HepG2 (cell line): Measurements from ENCODE around the gene TAAR5. TPM values are rescaled to one million over a fixed set of nuclear protein-coding genes. Genes with fewer than 3 reads are reported as not detected.
A peak's percentile ranks its signal among the peaks of the same experiment; 100 is the strongest.

Experiments
- ATAC-seq: fragments of 200-7000 bp; cut with Tn5 transposase; 3 replicates; pipeline ENCODE4 v1.9.1; 2020; ENCODE audit warnings: mild to moderate bottlenecking, moderate library complexity
- BruUV-seq: library from RNA; stranded (reverse); fragments of 400-500 nt; replicated peaks from 2 replicates; lab custom pipeline; 2021; lab: Mats Ljungman, UMichigan
- CTCF ChIA-PET: fragments of 300-600 bp; formaldehyde crosslinking; extraction: SDS; loops from one replicate; lab custom pipeline; 2021; ENCODE audit warnings: low total read pairs, inconsistent platforms, low intra/inter-chr PET ratio; lab: Yijun Ruan, JAX
- POLR2A ChIA-PET: fragments of 350-600 bp; sonication (Branson Sonifier 250); formaldehyde crosslinking; loops from one replicate; lab custom pipeline; 2020; ENCODE audit warnings: antibody characterized with exemption, inconsistent platforms; lab: Yijun Ruan, JAX
- DNase-seq: peaks from one replicate; pipeline ENCODE4 v3.0.0-alpha.2; 2015; ENCODE audit warnings: low spot score
- FAIRE-seq: peaks from 3 replicates; lab custom pipeline; 2011; peaks lifted over from hg19 to GRCh38; lab: Jason Lieb, UNC
- H2AFZ ChIP-seq: one replicate; pipeline ENCODE4 v1.6.1; 2011; ENCODE audit warnings: low read length, inconsistent platforms
- H3K27ac ChIP-seq: fragments of 300-600 bp; 3 replicates; pipeline ENCODE4 v1.8.0; 2011; ENCODE audit warnings: mixed run types, mild to moderate bottlenecking, mixed read lengths, low read length, inconsistent platforms; ENCODE audit not compliant: insufficient read depth; ENCODE audit errors: extremely low read length
- H3K27me3 ChIP-seq, 2 experiments: fragments of 200-600 bp in 1 of 2; 2 replicates in 1 of 2; 3 replicates in 1 of 2; pipeline versions ENCODE4 v1.6.0 to v1.8.0; 2011; ENCODE audit warnings: low read length in 2 of 2, mild to moderate bottlenecking in 2 of 2, moderate library complexity in 2 of 2, inconsistent platforms in 1 of 2; ENCODE audit not compliant: insufficient read depth in 2 of 2, control insufficient read depth in 1 of 2
- H3K36me3 ChIP-seq, 2 experiments: fragments of 200-600 bp in 1 of 2; replicated peaks in 1 of 2; 2 replicates in 1 of 2; 3 replicates in 1 of 2; pipeline versions ENCODE4 v1.5.1 to v1.8.0; 2011; ENCODE audit warnings: low read length in 2 of 2, inconsistent platforms in 1 of 2; ENCODE audit not compliant: insufficient read depth in 2 of 2, control insufficient read depth in 1 of 2
- H3K4me1 ChIP-seq: 2 replicates; pipeline ENCODE4 v1.5.1; 2012; ENCODE audit warnings: low read length, inconsistent platforms; ENCODE audit not compliant: insufficient read depth
- H3K4me2 ChIP-seq: 2 replicates; pipeline ENCODE4 v1.6.0; 2011; ENCODE audit warnings: low read depth, low read length, inconsistent platforms
- H3K4me3 ChIP-seq, 3 experiments: fragments of 200-600 bp in 1 of 3; sonication (generic), shearing (Covaris generic) in 1 of 3; replicated peaks in 1 of 3; 2 replicates each; pipeline ENCODE4 v1.5.1; 2011 to 2016; ENCODE audit warnings: low read length in 3 of 3, inconsistent platforms in 2 of 3, low read depth in 2 of 3, mild to moderate bottlenecking in 2 of 3, control low read depth in 1 of 3, mixed read lengths in 1 of 3; ENCODE audit not compliant: insufficient read depth in 1 of 3
- H3K79me2 ChIP-seq: one replicate; pipeline ENCODE4 v1.6.1; 2011; ENCODE audit warnings: low read length, inconsistent platforms; ENCODE audit not compliant: insufficient read depth
- H3K9ac ChIP-seq: 2 replicates; pipeline ENCODE4 v1.6.0; 2011; ENCODE audit warnings: mild to moderate bottlenecking, low read depth, low read length, inconsistent platforms; ENCODE audit not compliant: insufficient read depth
- H3K9me3 ChIP-seq: 2 replicates; pipeline ENCODE4 v1.5.1; 2012; ENCODE audit warnings: mild to moderate bottlenecking, low read length
- H4K20me1 ChIP-seq: 2 replicates; pipeline ENCODE4 v1.6.0; 2011; ENCODE audit warnings: inconsistent platforms, mild to moderate bottlenecking, low read length, moderate library complexity; ENCODE audit not compliant: insufficient read depth
- GATAD2A ChIP-seq: IDR thresholded peaks from 2 replicates; pipeline ENCODE4 v1.6.1; 2016
- HIVEP1 ChIP-seq: sonication (generic); formaldehyde crosslinking; IDR thresholded peaks from 2 replicates; pipeline ENCODE4 v1.4.0; 2020; ENCODE audit warnings: mild to moderate bottlenecking, missing genetic modification reagents
- MEF2D ChIP-seq: sonication (generic); formaldehyde crosslinking; IDR thresholded peaks from 2 replicates; pipeline ENCODE4 v1.5.1; 2020; ENCODE audit warnings: mild to moderate bottlenecking, missing genetic modification reagents
- PAXIP1 ChIP-seq: sonication (generic); formaldehyde crosslinking; conservative IDR thresholded peaks from 2 replicates; pipeline ENCODE4 v1.4.0; 2020; ENCODE audit warnings: mild to moderate bottlenecking, missing genetic modification reagents, moderate library complexity
- RBM22 ChIP-seq: fragments of 200-400 bp; formaldehyde crosslinking; optimal IDR thresholded peaks from 2 replicates; pipeline ENCODE3; 2017; ENCODE audit warnings: mild to moderate bottlenecking, low read length, moderate library complexity
- SAFB2 ChIP-seq: sonication (generic); formaldehyde crosslinking; IDR thresholded peaks from 2 replicates; pipeline ENCODE4 v1.5.1; 2020; ENCODE audit warnings: missing genetic modification reagents, low read depth, mild to moderate bottlenecking, borderline replicate concordance
- U2AF2 ChIP-seq: fragments of 200-400 bp; formaldehyde crosslinking; IDR thresholded peaks from 2 replicates; pipeline ENCODE4 v1.6.1; 2017; ENCODE audit warnings: low read depth, mild to moderate bottlenecking, low read length
- ZBTB26 ChIP-seq: IDR thresholded peaks from 2 replicates; pipeline ENCODE4 v1.6.1; 2016; ENCODE audit warnings: missing compliant biosample characterization, missing genetic modification reagents, borderline replicate concordance
- ZBTB3 ChIP-seq: sonication (generic); formaldehyde crosslinking; IDR thresholded peaks from 2 replicates; pipeline ENCODE4 v1.4.0; 2020; ENCODE audit warnings: low read depth, mild to moderate bottlenecking, moderate library complexity, missing genetic modification reagents, borderline replicate concordance
- ZNF121 ChIP-seq: sonication (generic); formaldehyde crosslinking; IDR thresholded peaks from 2 replicates; pipeline ENCODE4 v1.5.0; 2020; ENCODE audit warnings: mild to moderate bottlenecking, missing genetic modification reagents
- ZNF138 ChIP-seq: sonication (generic); formaldehyde crosslinking; IDR thresholded peaks from 2 replicates; pipeline ENCODE4 v1.5.0; 2020; ENCODE audit warnings: mild to moderate bottlenecking, low read depth, missing genetic modification reagents
- ZNF264 ChIP-seq: sonication (generic); formaldehyde crosslinking; IDR thresholded peaks from 2 replicates; pipeline ENCODE4 v1.4.0; 2020; ENCODE audit warnings: missing genetic modification reagents
- ZNF788 ChIP-seq: sonication (generic); formaldehyde crosslinking; IDR thresholded peaks from 2 replicates; pipeline ENCODE4 v1.5.0; 2020; ENCODE audit warnings: mild to moderate bottlenecking, missing genetic modification reagents, borderline replicate concordance
- WGBS: methylation state at CpG from one replicate; pipeline ENCODE4 v1.1.6; 2017; ENCODE audit warnings: low lambda C conversion rate; 5-methylcytosine and 5-hydroxymethylcytosine counted together
- in situ Hi-C: cut with HindIII; loops from 2 replicates; pipeline ENCODE4 v1.10.0; 2017; ENCODE audit warnings: low pct_unique_long_range_greater_than_20kb; ENCODE audit not compliant: extremely low pct_ligation_motif_present
- intact Hi-C: fragments of 100-400 bp; cut with micrococcal nuclease; formaldehyde crosslinking; loops from one replicate; pipeline ENCODE4 v1.10.0; 2022; ENCODE audit not compliant: unreplicated experiment
- polyA plus RNA-seq, 8 experiments: library from polyadenylated mRNA; depleted of rRNA in 3 of 8; stranded (reverse) in 7 of 8; unstranded in 1 of 8; fragments of >200 nt; fragmentation: Illumina TruSeq in 4 of 8; extraction: Trizol in 4 of 8; gene quantifications; 2 replicates each; pipeline versions ENCODE4 v1.2.1 to v1.2.3, GENCODE V29; 2011 to 2016; ENCODE audit warnings: low read depth in 4 of 8, missing spikeins in 1 of 8, mixed read lengths in 1 of 8; ENCODE audit not compliant: insufficient read depth in 1 of 8
- total RNA-seq, 5 experiments: library from RNA; depleted of rRNA; stranded (reverse); fragments of >200 nt; fragmentation: Illumina TruSeq; extraction: Trizol; gene quantifications; 2 replicates each; pipeline ENCODE4 v1.2.3, GENCODE V29; 2016; ENCODE audit warnings: low read depth in 1 of 5
- TF ChIP-seq, protein P1 (sequence below): sonication (generic); formaldehyde crosslinking; IDR thresholded peaks from 2 replicates; pipeline ENCODE4 v1.4.0; 2020; ENCODE audit warnings: mild to moderate bottlenecking, missing genetic modification reagents

TAAR5 gene
- total and polyA plus RNA-seq, 2 of the 13 experiments (the other 11 are each of a cell fraction or from before 2014, with no cell fraction given): not detected

DNA sequence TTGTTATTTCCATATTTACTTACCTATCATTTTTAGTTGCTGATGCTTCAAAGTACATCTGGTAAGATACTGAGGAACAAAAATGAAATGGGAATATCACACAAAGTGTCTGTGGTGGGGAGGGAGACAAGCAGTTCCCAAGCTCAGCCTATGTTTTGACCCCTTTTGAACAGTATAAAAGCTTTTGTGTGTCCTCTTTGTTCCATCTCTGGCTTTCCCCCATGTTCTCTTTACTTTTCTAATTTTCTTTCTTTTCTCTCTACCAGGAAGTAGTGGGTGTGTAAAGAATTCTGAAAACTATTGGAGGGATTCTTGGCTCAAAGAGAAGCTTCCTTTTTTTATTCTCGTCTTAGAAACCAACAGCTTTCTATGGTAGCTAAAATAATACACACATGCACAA lies 27.1 kb upstream of the TAAR5 start (continued):
- TF ChIP-seq ZNF121: no peak
- TF ChIP-seq GATAD2A (CRISPR knock-in tag): no peak
- no peak for TF ChIP-seq SAFB2 (CRISPR knock-in tag)
- TF ChIP-seq HIVEP1 (CRISPR knock-in tag): no peak
- TF ChIP-seq PAXIP1 (CRISPR knock-in tag): no peak
- TF ChIP-seq, protein P1, sequence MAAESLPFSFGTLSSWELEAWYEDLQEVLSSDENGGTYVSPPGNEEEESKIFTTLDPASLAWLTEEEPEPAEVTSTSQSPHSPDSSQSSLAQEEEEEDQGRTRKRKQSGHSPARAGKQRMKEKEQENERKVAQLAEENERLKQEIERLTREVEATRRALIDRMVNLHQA (CRISPR knock-in tag): no peak
- TF ChIP-seq ZBTB3 (CRISPR knock-in tag): no peak
- TF ChIP-seq ZNF138 (CRISPR knock-in tag): no peak
- TF ChIP-seq ZNF264: no peak

DNA sequence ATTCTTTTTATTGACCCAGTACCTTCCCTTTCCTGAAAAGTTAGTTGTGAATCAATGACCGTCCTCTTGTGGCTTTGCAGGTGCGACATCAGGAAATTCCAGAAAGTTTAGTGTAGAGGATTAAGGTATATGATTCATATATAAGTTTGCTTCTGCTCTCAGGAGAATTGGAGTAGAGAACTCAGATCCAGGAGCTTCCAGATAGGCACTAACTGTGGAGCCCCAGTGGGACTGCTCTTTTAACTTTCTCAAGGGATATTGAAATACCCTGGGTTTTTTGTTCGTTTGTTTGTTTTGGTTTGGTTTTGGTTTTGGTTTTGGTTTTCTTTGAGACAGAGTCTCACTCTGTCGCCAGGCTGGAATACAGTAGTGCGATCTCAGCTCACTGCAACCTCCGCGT lies 25.0 kb upstream of the TAAR5 start:
- Histone ChIP-seq H3K79me2 (no peaks in the 10 kb centered on the region), H3K9ac (no peak overlapping the region), H4K20me1 (no peaks in the 10 kb centered on the region), H2AFZ (no peak overlapping the region), H3K9me3 (no peaks in the 10 kb centered on the region), H3K4me3 (no peak overlapping the region; a peak in 1 of 6 replicates), H3K36me3 (no peaks in the 10 kb centered on the region), H3K27me3 (no peaks in the 10 kb centered on the region)
- ATAC-seq (no peak), FAIRE-seq (no peak), DNase-seq (no peak)
- in situ Hi-C loops: no loop called here
- POLR2A ChIA-PET: no interaction called here
- no peak for TF ChIP-seq MEF2D (CRISPR knock-in tag)
- TF ChIP-seq U2AF2: no peak
- TF ChIP-seq ZBTB26 (CRISPR knock-in tag): no peak
- no peak for TF ChIP-seq RBM22
- TF ChIP-seq ZNF788 (CRISPR knock-in tag): no peak
- TF ChIP-seq, all 625 proteins: peak for 0
- CTCF ChIA-PET: no interaction called here
- WGBS: 39% methylated on average over 6 of the region's 7 CpGs
- Histone ChIP-seq H3K27ac (no peak overlapping the region), H3K4me1 (peaks cover 10% of the 10 kb centered on the region; the same call in 1 of the 2 replicates), H3K4me2 (peak overlapping the region; percentile 32)
- BruUV-seq: no TSS peak
- intact Hi-C loops: no loop called here
